ENCODE data around the gene IGSF3. TPM values are rescaled to one million over a fixed set of nuclear protein-coding genes. Genes with fewer than 3 reads are reported as not detected.

Gene IGSF3
- total and polyA plus RNA-seq, 2 of the 13 experiments (the other 11 are each of a cell fraction or from before 2014, with no cell fraction given) = 0.11 to 0.16 TPM

DNA sequence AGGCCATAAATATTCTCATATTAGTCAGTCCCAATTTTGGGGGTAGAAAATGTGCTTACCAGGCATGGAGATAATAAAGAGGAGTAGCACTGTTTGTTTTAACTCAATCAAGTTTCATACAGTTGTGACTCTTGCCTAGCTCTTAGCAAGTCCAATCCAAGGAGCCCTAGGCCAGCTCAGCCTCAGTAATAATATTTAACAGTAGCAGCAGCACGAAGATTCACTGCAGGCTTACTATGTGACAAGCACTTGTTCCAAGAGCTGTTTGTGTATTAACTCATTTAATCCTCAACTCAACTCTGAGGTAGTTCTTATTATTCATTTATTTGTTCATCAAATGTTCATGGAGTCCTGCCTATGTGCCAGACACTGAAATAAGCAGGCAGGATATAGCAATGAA, 109.0 kb downstream of the IGSF3 start (continued):
- no peak for TF ChIP-seq GFI1 (CRISPR knock-in tag; IDR thresholded peaks at IDR 0.05; ENCODE audit: borderline replicate concordance)
- TF ChIP-seq, protein P1, sequence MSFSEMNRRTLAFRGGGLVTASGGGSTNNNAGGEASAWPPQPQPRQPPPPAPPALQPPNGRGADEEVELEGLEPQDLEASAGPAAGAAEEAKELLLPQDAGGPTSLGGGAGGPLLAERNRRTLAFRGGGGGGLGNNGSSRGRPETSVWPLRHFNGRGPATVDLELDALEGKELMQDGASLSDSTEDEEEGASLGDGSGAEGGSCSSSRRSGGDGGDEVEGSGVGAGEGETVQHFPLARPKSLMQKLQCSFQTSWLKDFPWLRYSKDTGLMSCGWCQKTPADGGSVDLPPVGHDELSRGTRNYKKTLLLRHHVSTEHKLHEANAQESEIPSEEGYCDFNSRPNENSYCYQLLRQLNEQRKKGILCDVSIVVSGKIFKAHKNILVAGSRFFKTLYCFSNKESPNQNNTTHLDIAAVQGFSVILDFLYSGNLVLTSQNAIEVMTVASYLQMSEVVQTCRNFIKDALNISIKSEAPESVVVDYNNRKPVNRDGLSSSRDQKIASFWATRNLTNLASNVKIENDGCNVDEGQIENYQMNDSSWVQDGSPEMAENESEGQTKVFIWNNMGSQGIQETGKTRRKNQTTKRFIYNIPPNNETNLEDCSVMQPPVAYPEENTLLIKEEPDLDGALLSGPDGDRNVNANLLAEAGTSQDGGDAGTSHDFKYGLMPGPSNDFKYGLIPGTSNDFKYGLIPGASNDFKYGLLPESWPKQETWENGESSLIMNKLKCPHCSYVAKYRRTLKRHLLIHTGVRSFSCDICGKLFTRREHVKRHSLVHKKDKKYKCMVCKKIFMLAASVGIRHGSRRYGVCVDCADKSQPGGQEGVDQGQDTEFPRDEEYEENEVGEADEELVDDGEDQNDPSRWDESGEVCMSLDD (CRISPR knock-in tag; IDR thresholded peaks at IDR 0.05; ENCODE audit: borderline replicate concordance) = no peak
- TF ChIP-seq ISL2 (CRISPR knock-in tag; IDR thresholded peaks at IDR 0.05) = no peak
- TF ChIP-seq, protein P2, sequence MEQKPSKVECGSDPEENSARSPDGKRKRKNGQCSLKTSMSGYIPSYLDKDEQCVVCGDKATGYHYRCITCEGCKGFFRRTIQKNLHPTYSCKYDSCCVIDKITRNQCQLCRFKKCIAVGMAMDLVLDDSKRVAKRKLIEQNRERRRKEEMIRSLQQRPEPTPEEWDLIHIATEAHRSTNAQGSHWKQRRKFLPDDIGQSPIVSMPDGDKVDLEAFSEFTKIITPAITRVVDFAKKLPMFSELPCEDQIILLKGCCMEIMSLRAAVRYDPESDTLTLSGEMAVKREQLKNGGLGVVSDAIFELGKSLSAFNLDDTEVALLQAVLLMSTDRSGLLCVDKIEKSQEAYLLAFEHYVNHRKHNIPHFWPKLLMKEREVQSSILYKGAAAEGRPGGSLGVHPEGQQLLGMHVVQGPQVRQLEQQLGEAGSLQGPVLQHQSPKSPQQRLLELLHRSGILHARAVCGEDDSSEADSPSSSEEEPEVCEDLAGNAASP (CRISPR knock-in tag; IDR thresholded peaks at IDR 0.05; ENCODE audit: borderline replicate concordance) = no peak
- TF ChIP-seq, protein P3, sequence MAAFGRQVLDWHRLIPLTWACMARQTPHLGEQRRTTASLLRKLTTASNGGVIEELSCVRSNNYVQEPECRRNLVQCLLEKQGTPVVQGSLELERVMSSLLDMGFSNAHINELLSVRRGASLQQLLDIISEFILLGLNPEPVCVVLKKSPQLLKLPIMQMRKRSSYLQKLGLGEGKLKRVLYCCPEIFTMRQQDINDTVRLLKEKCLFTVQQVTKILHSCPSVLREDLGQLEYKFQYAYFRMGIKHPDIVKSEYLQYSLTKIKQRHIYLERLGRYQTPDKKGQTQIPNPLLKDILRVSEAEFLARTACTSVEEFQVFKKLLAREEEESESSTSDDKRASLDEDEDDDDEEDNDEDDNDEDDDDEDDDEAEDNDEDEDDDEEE (CRISPR knock-in tag; IDR thresholded peaks at IDR 0.05) = no peak

DNA sequence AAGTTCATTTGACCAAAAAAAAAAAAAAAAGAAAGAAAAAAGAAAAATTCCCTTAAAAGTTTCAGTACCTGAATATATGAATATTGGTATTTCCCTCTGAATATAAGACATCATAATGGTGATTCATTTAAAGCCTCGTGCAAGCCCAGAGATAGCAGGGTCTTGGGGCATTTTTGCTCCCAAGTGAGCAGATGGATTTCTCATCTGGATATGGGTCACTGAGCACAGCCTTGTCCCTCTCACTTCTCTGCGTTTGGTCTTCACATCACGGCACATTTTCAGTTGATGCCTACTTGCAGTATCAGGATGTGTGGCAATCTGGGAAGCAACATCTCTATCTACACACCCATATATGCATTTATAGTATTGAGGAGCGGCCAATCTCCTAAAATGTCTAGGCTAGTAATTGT, 109.4 kb downstream of the IGSF3 start:
- no peaks in the 10 kb centered on the region for H4K20me1 ChIP-seq (ENCODE audit: insufficient read depth, low read length)
- intact Hi-C loops (cut with micrococcal nuclease; ENCODE audit: unreplicated experiment) (no loop called here), in situ Hi-C loops (cut with HindIII; ENCODE audit: extremely low pct_ligation_motif_present, low pct_unique_long_range_greater_than_20kb) (no loop called here)
- H3K9me3 ChIP-seq (ENCODE audit: low read length) = peaks cover 5% of the 10 kb centered on the region
- no TSS peak for BruUV-seq (replicated peaks)
- 88% methylated on average over 4 of the region's 4 CpGs for WGBS (ENCODE audit: low lambda C conversion rate)
- no peak overlapping the region for H3K4me2 ChIP-seq (ENCODE audit: low read depth, low read length)
- no peak overlapping the region for H3K9ac ChIP-seq (ENCODE audit: insufficient read depth, low read depth, low read length)
- H3K36me3 ChIP-seq (replicated peaks in 1 of 2; ENCODE audit: control insufficient read depth in 1 of 2, insufficient read depth in 2 of 2, low read length in 2 of 2) = peaks cover 0 to 4% of the 10 kb centered on the region in 2 experiments; a peak in 1 of 5 replicates
- H3K4me3 ChIP-seq (replicated peaks in 1 of 3; ENCODE audit: insufficient read depth in 1 of 3, low read depth in 2 of 3, low read length in 3 of 3) = no peak overlapping the region
- ChIA-PET CTCF (ENCODE audit: low intra/inter-chr PET ratio, low total read pairs) (no interaction called here), POLR2A (no interaction called here)
- FAIRE-seq = no peak
- no peak for ATAC-seq
- H3K27me3 ChIP-seq (ENCODE audit: control insufficient read depth in 1 of 2, insufficient read depth in 2 of 2, low read length in 2 of 2) = no peaks in the 10 kb centered on the region
- DNase-seq (ENCODE audit: low spot score) = no peak
- H3K27ac ChIP-seq (ENCODE audit: extremely low read length, insufficient read depth, low read length) = no peak overlapping the region
- no peaks in the 10 kb centered on the region for H3K4me1 ChIP-seq (ENCODE audit: insufficient read depth, low read length)
- no peak overlapping the region for H2AFZ ChIP-seq (ENCODE audit: low read length)
- no peaks in the 10 kb centered on the region for H3K79me2 ChIP-seq (ENCODE audit: insufficient read depth, low read length)
- TF ChIP-seq, protein P4, sequence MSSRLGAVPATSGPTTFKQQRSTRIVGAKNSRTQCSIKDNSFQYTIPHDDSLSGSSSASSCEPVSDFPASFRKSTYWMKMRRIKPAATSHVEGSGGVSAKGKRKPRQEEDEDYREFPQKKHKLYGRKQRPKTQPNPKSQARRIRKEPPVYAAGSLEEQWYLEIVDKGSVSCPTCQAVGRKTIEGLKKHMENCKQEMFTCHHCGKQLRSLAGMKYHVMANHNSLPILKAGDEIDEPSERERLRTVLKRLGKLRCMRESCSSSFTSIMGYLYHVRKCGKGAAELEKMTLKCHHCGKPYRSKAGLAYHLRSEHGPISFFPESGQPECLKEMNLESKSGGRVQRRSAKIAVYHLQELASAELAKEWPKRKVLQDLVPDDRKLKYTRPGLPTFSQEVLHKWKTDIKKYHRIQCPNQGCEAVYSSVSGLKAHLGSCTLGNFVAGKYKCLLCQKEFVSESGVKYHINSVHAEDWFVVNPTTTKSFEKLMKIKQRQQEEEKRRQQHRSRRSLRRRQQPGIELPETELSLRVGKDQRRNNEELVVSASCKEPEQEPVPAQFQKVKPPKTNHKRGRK (CRISPR knock-in tag; IDR thresholded peaks at IDR 0.05) = no peak
- TF ChIP-seq PRPF4 (IDR thresholded peaks at IDR 0.05; ENCODE audit: low read depth, low read length, poor library complexity, severe bottlenecking) = no peak
- TF ChIP-seq FOXA3 (CRISPR knock-in tag; IDR thresholded peaks at IDR 0.05) = no peak
- TF ChIP-seq, protein P5, sequence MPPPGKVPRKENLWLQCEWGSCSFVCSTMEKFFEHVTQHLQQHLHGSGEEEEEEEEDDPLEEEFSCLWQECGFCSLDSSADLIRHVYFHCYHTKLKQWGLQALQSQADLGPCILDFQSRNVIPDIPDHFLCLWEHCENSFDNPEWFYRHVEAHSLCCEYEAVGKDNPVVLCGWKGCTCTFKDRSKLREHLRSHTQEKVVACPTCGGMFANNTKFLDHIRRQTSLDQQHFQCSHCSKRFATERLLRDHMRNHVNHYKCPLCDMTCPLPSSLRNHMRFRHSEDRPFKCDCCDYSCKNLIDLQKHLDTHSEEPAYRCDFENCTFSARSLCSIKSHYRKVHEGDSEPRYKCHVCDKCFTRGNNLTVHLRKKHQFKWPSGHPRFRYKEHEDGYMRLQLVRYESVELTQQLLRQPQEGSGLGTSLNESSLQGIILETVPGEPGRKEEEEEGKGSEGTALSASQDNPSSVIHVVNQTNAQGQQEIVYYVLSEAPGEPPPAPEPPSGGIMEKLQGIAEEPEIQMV (CRISPR knock-in tag; IDR thresholded peaks at IDR 0.05; ENCODE audit: low read depth) = no peak
- TF ChIP-seq, protein P6, sequence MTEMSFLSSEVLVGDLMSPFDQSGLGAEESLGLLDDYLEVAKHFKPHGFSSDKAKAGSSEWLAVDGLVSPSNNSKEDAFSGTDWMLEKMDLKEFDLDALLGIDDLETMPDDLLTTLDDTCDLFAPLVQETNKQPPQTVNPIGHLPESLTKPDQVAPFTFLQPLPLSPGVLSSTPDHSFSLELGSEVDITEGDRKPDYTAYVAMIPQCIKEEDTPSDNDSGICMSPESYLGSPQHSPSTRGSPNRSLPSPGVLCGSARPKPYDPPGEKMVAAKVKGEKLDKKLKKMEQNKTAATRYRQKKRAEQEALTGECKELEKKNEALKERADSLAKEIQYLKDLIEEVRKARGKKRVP (CRISPR knock-in tag; IDR thresholded peaks at IDR 0.05) = no peak
- no peak for TF ChIP-seq ZMYM2 (CRISPR knock-in tag; IDR thresholded peaks at IDR 0.05)
- TF ChIP-seq ZNF605 (CRISPR knock-in tag; IDR thresholded peaks at IDR 0.05) = no peak
